Coronary artery (tissue), 2 donors: ENCODE measurements around the gene SCAF1.

Source experiments
- DNase-seq: peaks from one replicate; pipeline ENCODE4 v3.0.0-alpha.2; 2017; ENCODE audit warnings: low spot score
- H3K27ac ChIP-seq, 2 donors: fragments of 200-600 bp; sonication (generic); one replicate each; pipeline ENCODE4 v1.5.1; 2016 to 2019
- H3K4me3 ChIP-seq: fragments of 200-600 bp; sonication (generic); 2 replicates; pipeline ENCODE4 v1.5.1; 2016; ENCODE audit warnings: mild to moderate bottlenecking, moderate library complexity
- CTCF ChIP-seq: fragments of 200-600 bp; sonication (generic); IDR thresholded peaks from one replicate; pipeline ENCODE4 v1.5.1; 2019; ENCODE audit warnings: antibody characterized with exemption

The SCAF1 gene

GRCh38 chr19:49646586-49646985 is 4.6 kb downstream of the SCAF1 start:
- Histone ChIP-seq H3K4me3 (no peak overlapping the region), H3K27ac (no peak overlapping the region)
- DNase-seq = no peak
- TF ChIP-seq CTCF = no peak

DNA sequence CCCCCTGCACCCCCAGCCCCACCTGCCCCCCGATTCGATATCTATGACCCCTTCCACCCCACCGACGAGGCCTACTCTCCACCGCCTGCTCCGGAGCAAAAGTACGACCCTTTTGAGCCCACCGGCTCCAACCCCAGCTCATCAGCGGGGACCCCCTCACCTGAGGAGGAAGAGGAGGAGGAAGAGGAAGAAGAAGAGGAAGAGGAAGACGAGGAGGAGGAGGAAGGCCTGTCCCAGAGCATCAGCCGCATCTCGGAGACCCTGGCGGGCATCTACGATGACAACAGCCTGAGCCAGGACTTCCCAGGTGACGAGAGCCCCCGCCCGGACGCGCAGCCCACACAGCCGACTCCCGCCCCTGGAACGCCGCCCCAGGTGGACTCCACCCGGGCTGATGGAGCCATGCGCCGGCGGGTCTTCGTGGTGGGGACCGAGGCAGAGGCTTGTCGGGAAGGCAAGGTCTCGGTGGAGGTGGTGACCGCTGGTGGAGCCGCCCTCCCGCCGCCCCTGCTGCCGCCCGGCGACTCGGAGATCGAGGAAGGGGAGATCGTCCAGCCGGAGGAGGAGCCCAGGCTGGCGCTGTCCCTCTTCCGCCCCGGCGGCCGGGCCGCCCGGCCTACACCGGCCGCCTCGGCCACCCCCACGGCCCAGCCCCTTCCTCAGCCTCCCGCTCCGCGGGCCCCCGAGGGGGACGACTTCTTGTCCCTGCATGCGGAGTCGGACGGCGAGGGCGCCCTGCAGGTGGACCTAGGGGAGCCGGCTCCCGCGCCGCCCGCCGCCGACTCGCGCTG is 9.2 kb downstream of the SCAF1 start:
- no peak for TF ChIP-seq CTCF

GRCh38 chr19:49651820-49652550 is 10.0 kb downstream of the SCAF1 start:
- H3K4me3 ChIP-seq = no peak overlapping the region
- no peak for DNase-seq

More for the DNA sequence above, 9.2 kb downstream of the SCAF1 start:
- DNase-seq = no peak
- Histone ChIP-seq H3K27ac (no peak overlapping the region), H3K4me3 (no peak overlapping the region)

GRCh38 chr19:49652551-49653465 is 10.8 kb downstream of the SCAF1 start:
- no peak for DNase-seq
- no peak for TF ChIP-seq CTCF
- Histone ChIP-seq H3K27ac (no peak overlapping the region), H3K4me3 (no peak overlapping the region)

More at GRCh38 chr19:49651820-49652550, 10.0 kb downstream of the SCAF1 start:
- no peak overlapping the region for H3K27ac ChIP-seq
- TF ChIP-seq CTCF = no peak

- no peak overlapping the region for H3K4me3 ChIP-seq
- no peak for TF ChIP-seq CTCF
- no peak for DNase-seq
- no peak overlapping the region for H3K27ac ChIP-seq
These were observed 11.4 kb downstream of the SCAF1 start for GRCh38 chr19:49653466-49653806.

DNA sequence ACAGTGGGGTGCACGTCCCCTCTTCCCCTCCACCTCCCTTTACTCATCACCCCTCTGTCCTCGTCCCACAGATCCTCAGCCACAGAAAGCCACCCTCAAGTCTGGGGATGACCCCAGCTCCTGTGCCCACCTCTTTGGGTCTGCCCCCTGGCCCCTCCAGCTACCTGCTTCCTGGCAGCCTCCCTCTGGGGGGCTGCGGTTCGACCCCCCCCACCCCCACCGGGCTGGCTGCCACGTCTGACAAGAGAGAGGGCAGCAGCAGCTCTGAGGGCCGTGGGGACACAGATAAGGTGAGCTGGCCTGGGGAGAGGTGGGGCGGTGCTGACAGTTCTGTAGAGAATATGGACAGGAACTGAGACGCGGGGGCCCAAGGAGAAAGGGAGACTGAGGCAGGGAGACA is 12.6 kb downstream of the SCAF1 start:
- TF ChIP-seq CTCF = no peak
- DNase-seq = no peak
- Histone ChIP-seq H3K27ac (no peak overlapping the region), H3K4me3 (no peak overlapping the region)
